IPS-11a (cell line): ENCODE data around the gene PPARA.
"Not testable (repeated sequence)": the region's sequence is repeated elsewhere in the genome, so short reads cannot be mapped to it uniquely, and the experiment has no call there.

ENCODE experiments used
- H3K4me3 ChIP-seq: one replicate; pipeline ENCODE4 v1.5.1; 2013; ENCODE audit warnings: low read depth, low read length, control low read depth

Gene PPARA

GRCh38 chr22:46240073-46240472, 89.7 kb downstream of the PPARA start:
- H3K4me3 ChIP-seq = no peak overlapping the region

GRCh38 chr22:46240506-46240905, 90.2 kb downstream of the PPARA start:
- H3K4me3 ChIP-seq = no peak overlapping the region

GRCh38 chr22:46240907-46241306, 90.6 kb downstream of the PPARA start:
- no peak overlapping the region for H3K4me3 ChIP-seq

- no peak overlapping the region for H3K4me3 ChIP-seq
These were observed 91.2 kb downstream of the PPARA start for GRCh38 chr22:46241396-46242007.

- no peak overlapping the region for H3K4me3 ChIP-seq
These were observed 91.8 kb downstream of the PPARA start for GRCh38 chr22:46242076-46242475.

- H3K4me3 ChIP-seq = no peak overlapping the region
These were observed 94.4 kb downstream of the PPARA start for GRCh38 chr22:46244771-46245170.

GRCh38 chr22:46245511-46245910, 95.2 kb downstream of the PPARA start:
- H3K4me3 ChIP-seq = no peak overlapping the region

- no peak overlapping the region for H3K4me3 ChIP-seq
These were observed 95.9 kb downstream of the PPARA start for GRCh38 chr22:46246178-46246577.

GRCh38 chr22:46247443-46247975, 97.2 kb downstream of the PPARA start:
- H3K4me3 ChIP-seq = no peak overlapping the region

- H3K4me3 ChIP-seq = peak within 1 kb of the TSS; percentile 69
These were observed 99.9 kb downstream of the PPARA start, which contains the start of gene CDPF1 for GRCh38 chr22:46250035-46250782. TSS of gene CDPF1 (minus strand) at chr22:46250293. CDS start at chr22:46248284, 2,009 bp downstream.

- H3K4me3 ChIP-seq = peak overlapping the region; percentile 69
These were observed 100.4 kb downstream of the PPARA start for GRCh38 chr22:46250783-46251125.

- H3K4me3 ChIP-seq = no peak overlapping the region
These were observed 100.9 kb downstream of the PPARA start for GRCh38 chr22:46251266-46251665.

- no peak overlapping the region for H3K4me3 ChIP-seq
These were observed 101.6 kb downstream of the PPARA start for GRCh38 chr22:46251816-46252380.

- no peak overlapping the region for H3K4me3 ChIP-seq
These were observed 106.1 kb downstream of the PPARA start for GRCh38 chr22:46256358-46256958.

GRCh38 chr22:46259374-46259773, 109.0 kb downstream of the PPARA start:
- no peak overlapping the region for H3K4me3 ChIP-seq

GRCh38 chr22:46260038-46260437, 109.7 kb downstream of the PPARA start:
- H3K4me3 ChIP-seq = no peak overlapping the region

- peak overlapping the region; percentile 17 for H3K4me3 ChIP-seq
These were observed 112.3 kb downstream of the PPARA start for GRCh38 chr22:46262449-46263215.

GRCh38 chr22:46263216-46263590, 112.9 kb downstream of the PPARA start, which contains the start of gene PKDREJ:
TSS of gene PKDREJ (minus strand) at chr22:46263343. CDS start at chr22:46263322, 21 bp downstream.
- H3K4me3 ChIP-seq = peak within 1 kb of the TSS; percentile 17

- H3K4me3 ChIP-seq = not testable (repeated sequence)
These were observed 114.2 kb downstream of the PPARA start for GRCh38 chr22:46264520-46264919.

- not testable (repeated sequence) for H3K4me3 ChIP-seq
These were observed 115.3 kb downstream of the PPARA start for GRCh38 chr22:46265627-46266026.
